ENCODE results near the gene USP53. TPM values are rescaled to one million over a fixed set of nuclear protein-coding genes. Genes with fewer than 3 reads are reported as not detected.

Gene USP53
- polyA plus RNA-seq, 4 donors: 4.9 to 25.5 (median 11.4) TPM

- DNase-seq: no peak
- H3K9me3 ChIP-seq (ENCODE audit: control insufficient read depth in 2 of 2, insufficient read depth in 1 of 2, low read depth in 1 of 2, low read length in 1 of 2): no peaks in the 10 kb centered on the region
- no peak overlapping the region for H3K27ac ChIP-seq (ENCODE audit: low read depth in 1 of 3, low read length in 2 of 3)
- no peaks in the 10 kb centered on the region for H3K27me3 ChIP-seq (ENCODE audit: control insufficient read depth in 3 of 3, insufficient read depth in 3 of 3, low read length in 3 of 3)
- WGBS, 3 donors: 76 to 82% (median 80%) methylated on average over 5 of the region's 5 CpGs
- FAIRE-seq: no peak
- peaks cover 0 to 4% (median 0%) of the 10 kb centered on the region in 3 donors for H3K36me3 ChIP-seq (ENCODE audit: control insufficient read depth in 3 of 3, insufficient read depth in 2 of 3, low read depth in 1 of 3, low read length in 3 of 3)
- peaks cover 0 to 14% (median 11%) of the 10 kb centered on the region in 3 donors for H3K4me1 ChIP-seq (ENCODE audit: control insufficient read depth in 3 of 3, insufficient read depth in 2 of 3, low read depth in 1 of 3, low read length in 2 of 3)
- no peak overlapping the region for H3K4me3 ChIP-seq (ENCODE audit: low read depth in 1 of 3, low read length in 3 of 3)
These were observed 89.7 kb downstream of the USP53 start for GRCh38 chr4:119302073-119302832.

- 88 to 97% (median 95%) methylated on average over 5 of the region's 5 CpGs for WGBS, 3 donors
- no peak for FAIRE-seq
These were observed 91.2 kb downstream of the USP53 start for GRCh38 chr4:119303587-119304305.

GRCh38 chr4:119304431-119304830 is 91.9 kb downstream of the USP53 start:
- Histone ChIP-seq H3K4me3 (ENCODE audit: low read depth in 1 of 3, low read length in 3 of 3) (no peak overlapping the region), H3K27me3 (ENCODE audit: control insufficient read depth in 3 of 3, insufficient read depth in 3 of 3, low read length in 3 of 3) (no peaks in the 10 kb centered on the region), H3K27ac (ENCODE audit: low read depth in 1 of 3, low read length in 2 of 3) (no peak overlapping the region), H3K4me1 (ENCODE audit: control insufficient read depth in 3 of 3, insufficient read depth in 2 of 3, low read depth in 1 of 3, low read length in 2 of 3) (peaks cover 0 to 8% (median 5%) of the 10 kb centered on the region in 3 donors), H3K9me3 (ENCODE audit: control insufficient read depth in 2 of 2, insufficient read depth in 1 of 2, low read depth in 1 of 2, low read length in 1 of 2) (no peaks in the 10 kb centered on the region), H3K36me3 (ENCODE audit: control insufficient read depth in 3 of 3, insufficient read depth in 2 of 3, low read depth in 1 of 3, low read length in 3 of 3) (no peaks in the 10 kb centered on the region)
- no peak for DNase-seq
- no peak for FAIRE-seq

More at GRCh38 chr4:119303587-119304305, 91.2 kb downstream of the USP53 start:
- no peaks in the 10 kb centered on the region for H3K9me3 ChIP-seq (ENCODE audit: control insufficient read depth in 2 of 2, insufficient read depth in 1 of 2, low read depth in 1 of 2, low read length in 1 of 2)
- no peak overlapping the region for H3K4me3 ChIP-seq (ENCODE audit: low read depth in 1 of 3, low read length in 3 of 3)
- no peaks in the 10 kb centered on the region for H3K27me3 ChIP-seq (ENCODE audit: control insufficient read depth in 3 of 3, insufficient read depth in 3 of 3, low read length in 3 of 3)
- H3K27ac ChIP-seq (ENCODE audit: low read depth in 1 of 3, low read length in 2 of 3): no peak overlapping the region
- no peak for DNase-seq
- H3K36me3 ChIP-seq (ENCODE audit: control insufficient read depth in 3 of 3, insufficient read depth in 2 of 3, low read depth in 1 of 3, low read length in 3 of 3): no peaks in the 10 kb centered on the region
- peaks cover 0 to 11% (median 8%) of the 10 kb centered on the region in 3 donors for H3K4me1 ChIP-seq (ENCODE audit: control insufficient read depth in 3 of 3, insufficient read depth in 2 of 3, low read depth in 1 of 3, low read length in 2 of 3)

GRCh38 chr4:119307606-119308005 is 95.1 kb downstream of the USP53 start:
- no peak for FAIRE-seq

GRCh38 chr4:119310826-119311225 is 98.3 kb downstream of the USP53 start:
- no peaks in the 10 kb centered on the region for H3K27me3 ChIP-seq (ENCODE audit: control insufficient read depth in 3 of 3, insufficient read depth in 3 of 3, low read length in 3 of 3)
- WGBS, 3 donors: 48 to 69% (median 61%) methylated on average over 1 of the region's 1 CpG
- H3K27ac ChIP-seq (ENCODE audit: low read depth in 1 of 3, low read length in 2 of 3): no peak overlapping the region
- DNase-seq (no peak), FAIRE-seq (no peak)
- no peak overlapping the region for H3K4me3 ChIP-seq (ENCODE audit: low read depth in 1 of 3, low read length in 3 of 3)
- no peaks in the 10 kb centered on the region for H3K9me3 ChIP-seq (ENCODE audit: control insufficient read depth in 2 of 2, insufficient read depth in 1 of 2, low read depth in 1 of 2, low read length in 1 of 2)
- no peaks in the 10 kb centered on the region for H3K4me1 ChIP-seq (ENCODE audit: control insufficient read depth in 3 of 3, insufficient read depth in 2 of 3, low read depth in 1 of 3, low read length in 2 of 3)
- H3K36me3 ChIP-seq (ENCODE audit: control insufficient read depth in 3 of 3, insufficient read depth in 2 of 3, low read depth in 1 of 3, low read length in 3 of 3): no peaks in the 10 kb centered on the region

More at GRCh38 chr4:119307606-119308005, 95.1 kb downstream of the USP53 start:
- no peaks in the 10 kb centered on the region for H3K4me1 ChIP-seq (ENCODE audit: control insufficient read depth in 3 of 3, insufficient read depth in 2 of 3, low read depth in 1 of 3, low read length in 2 of 3)
- no peak overlapping the region for H3K4me3 ChIP-seq (ENCODE audit: low read depth in 1 of 3, low read length in 3 of 3)
- DNase-seq: no peak
- no peaks in the 10 kb centered on the region for H3K27me3 ChIP-seq (ENCODE audit: control insufficient read depth in 3 of 3, insufficient read depth in 3 of 3, low read length in 3 of 3)
- H3K36me3 ChIP-seq (ENCODE audit: control insufficient read depth in 3 of 3, insufficient read depth in 2 of 3, low read depth in 1 of 3, low read length in 3 of 3): no peaks in the 10 kb centered on the region
- no peaks in the 10 kb centered on the region for H3K9me3 ChIP-seq (ENCODE audit: control insufficient read depth in 2 of 2, insufficient read depth in 1 of 2, low read depth in 1 of 2, low read length in 1 of 2)
- H3K27ac ChIP-seq (ENCODE audit: low read depth in 1 of 3, low read length in 2 of 3): no peak overlapping the region

GRCh38 chr4:119313237-119313636 is 100.7 kb downstream of the USP53 start:
- no peak overlapping the region for H3K27ac ChIP-seq (ENCODE audit: low read depth in 1 of 3, low read length in 2 of 3)
- FAIRE-seq (no peak), DNase-seq (no peak)
- H3K27me3 ChIP-seq (ENCODE audit: control insufficient read depth in 3 of 3, insufficient read depth in 3 of 3, low read length in 3 of 3): no peaks in the 10 kb centered on the region
- no peaks in the 10 kb centered on the region for H3K4me1 ChIP-seq (ENCODE audit: control insufficient read depth in 3 of 3, insufficient read depth in 2 of 3, low read depth in 1 of 3, low read length in 2 of 3)
- no peaks in the 10 kb centered on the region for H3K9me3 ChIP-seq (ENCODE audit: control insufficient read depth in 2 of 2, insufficient read depth in 1 of 2, low read depth in 1 of 2, low read length in 1 of 2)
- H3K36me3 ChIP-seq (ENCODE audit: control insufficient read depth in 3 of 3, insufficient read depth in 2 of 3, low read depth in 1 of 3, low read length in 3 of 3): no peaks in the 10 kb centered on the region
- H3K4me3 ChIP-seq (ENCODE audit: low read depth in 1 of 3, low read length in 3 of 3): no peak overlapping the region

GRCh38 chr4:119314356-119314755 is 101.8 kb downstream of the USP53 start:
- Histone ChIP-seq H3K9me3 (ENCODE audit: control insufficient read depth in 2 of 2, insufficient read depth in 1 of 2, low read depth in 1 of 2, low read length in 1 of 2) (no peaks in the 10 kb centered on the region), H3K4me1 (ENCODE audit: control insufficient read depth in 3 of 3, insufficient read depth in 2 of 3, low read depth in 1 of 3, low read length in 2 of 3) (no peaks in the 10 kb centered on the region), H3K27me3 (ENCODE audit: control insufficient read depth in 3 of 3, insufficient read depth in 3 of 3, low read length in 3 of 3) (no peaks in the 10 kb centered on the region), H3K27ac (ENCODE audit: low read depth in 1 of 3, low read length in 2 of 3) (no peak overlapping the region), H3K36me3 (ENCODE audit: control insufficient read depth in 3 of 3, insufficient read depth in 2 of 3, low read depth in 1 of 3, low read length in 3 of 3) (peaks cover 0 to 2% (median 0%) of the 10 kb centered on the region in 3 donors), H3K4me3 (ENCODE audit: low read depth in 1 of 3, low read length in 3 of 3) (no peak overlapping the region)
- WGBS, 3 donors: 9 to 18% (median 16%) methylated on average over 4 of the region's 4 CpGs
- FAIRE-seq: no peak
- DNase-seq: peak; percentile 65 to 67

- 67 to 81% (median 74%) methylated on average over 2 of the region's 2 CpGs for WGBS, 3 donors
- DNase-seq (no peak), FAIRE-seq (no peak)
- Histone ChIP-seq H3K27ac (ENCODE audit: low read depth in 1 of 3, low read length in 2 of 3) (no peak overlapping the region), H3K27me3 (ENCODE audit: control insufficient read depth in 3 of 3, insufficient read depth in 3 of 3, low read length in 3 of 3) (no peaks in the 10 kb centered on the region), H3K4me3 (ENCODE audit: low read depth in 1 of 3, low read length in 3 of 3) (no peak overlapping the region), H3K9me3 (ENCODE audit: control insufficient read depth in 2 of 2, insufficient read depth in 1 of 2, low read depth in 1 of 2, low read length in 1 of 2) (no peaks in the 10 kb centered on the region), H3K36me3 (ENCODE audit: control insufficient read depth in 3 of 3, insufficient read depth in 2 of 3, low read depth in 1 of 3, low read length in 3 of 3) (peaks cover 0 to 2% (median 0%) of the 10 kb centered on the region in 3 donors), H3K4me1 (ENCODE audit: control insufficient read depth in 3 of 3, insufficient read depth in 2 of 3, low read depth in 1 of 3, low read length in 2 of 3) (no peaks in the 10 kb centered on the region)
These were observed 102.5 kb downstream of the USP53 start for GRCh38 chr4:119315036-119315435.
